Endothelial cell of umbilical vein (primary cell): ENCODE results near the gene SSB. TPM values are rescaled to one million over a fixed set of nuclear protein-coding genes. Genes with fewer than 3 reads are reported as not detected.

Source experiments
- BruUV-seq: library from RNA; stranded (reverse); fragments of 400-500 nt; replicated peaks from 2 replicates; lab custom pipeline; 2021; lab: Mats Ljungman, UMichigan
- CTCF ChIA-PET: fragments of 300-600, 350-600 bp; sonication (Branson Sonifier 250); formaldehyde crosslinking; loops from one replicate; lab custom pipeline; 2021; ENCODE audit warnings: antibody characterized with exemption, inconsistent platforms; lab: Charles Lee
- POLR2A ChIA-PET: fragments of 300-600, 350-600 bp; sonication (Branson Sonifier 250); formaldehyde crosslinking; loops from one replicate; lab custom pipeline; 2021; ENCODE audit warnings: antibody characterized with exemption, inconsistent platforms; lab: Charles Lee
- DNase-seq: peaks from one replicate; pipeline ENCODE4 v3.0.0-alpha.2; 2011; ENCODE audit warnings: low read depth, low spot score
- FAIRE-seq: peaks from 2 replicates; lab custom pipeline; 2011; peaks lifted over from hg19 to GRCh38; lab: Jason Lieb, UNC
- H2AFZ ChIP-seq: 2 replicates; pipeline ENCODE4 v1.6.0; 2012; ENCODE audit warnings: low read depth, low read length, control low read depth, inconsistent platforms
- H3K27ac ChIP-seq: 2 replicates; pipeline ENCODE4 v1.5.1; 2011; ENCODE audit warnings: low read depth, mild to moderate bottlenecking, control low read depth, low read length, moderate library complexity; ENCODE audit not compliant: insufficient read depth
- H3K27me3 ChIP-seq, 2 experiments: 2 replicates each; pipeline versions ENCODE4 v1.6.0 to v1.6.1; 2011; ENCODE audit warnings: low read length in 2 of 2, mixed read lengths in 1 of 2; ENCODE audit not compliant: control insufficient read depth in 2 of 2, insufficient read depth in 2 of 2
- H3K36me3 ChIP-seq, 2 experiments: 2 replicates in 1 of 2; 3 replicates in 1 of 2; pipeline ENCODE4 v1.5.1; 2011; ENCODE audit warnings: low read length in 2 of 2, mild to moderate bottlenecking in 1 of 2, moderate library complexity in 1 of 2; ENCODE audit not compliant: control insufficient read depth in 2 of 2, insufficient read depth in 2 of 2; ENCODE audit errors: extremely low read depth in 1 of 2
- H3K4me1 ChIP-seq: 3 replicates; pipeline ENCODE4 v1.5.1; 2011; ENCODE audit warnings: mild to moderate bottlenecking, low read length; ENCODE audit not compliant: control insufficient read depth, insufficient read depth; ENCODE audit errors: extremely low read depth
- H3K4me2 ChIP-seq: 2 replicates; pipeline ENCODE4 v1.6.1; 2011; ENCODE audit warnings: low read length, control low read depth, mixed read lengths; ENCODE audit not compliant: insufficient read depth
- H3K4me3 ChIP-seq, 3 experiments: fragments of 200-600 bp in 1 of 3; sonication (generic), shearing (Covaris generic) in 1 of 3; replicated peaks in 1 of 3; 2 replicates each; pipeline ENCODE4 v1.5.1; 2011 to 2016; ENCODE audit warnings: control low read depth in 3 of 3, low read length in 3 of 3, mild to moderate bottlenecking in 2 of 3, inconsistent platforms in 1 of 3, low read depth in 1 of 3, moderate library complexity in 1 of 3; ENCODE audit not compliant: insufficient read depth in 1 of 3
- H3K79me2 ChIP-seq: 2 replicates; pipeline ENCODE4 v1.6.0; 2012; ENCODE audit warnings: low read length, inconsistent platforms; ENCODE audit not compliant: control insufficient read depth, insufficient read depth
- H3K9ac ChIP-seq: replicated peaks from 2 replicates; pipeline ENCODE3; 2011; ENCODE audit warnings: low read length, control low read depth; ENCODE audit not compliant: insufficient read depth; ENCODE audit errors: extremely low read depth
- H3K9me1 ChIP-seq: replicated peaks from 3 replicates; pipeline ENCODE4 v1.6.0; 2011; ENCODE audit warnings: mild to moderate bottlenecking, low read length; ENCODE audit not compliant: control insufficient read depth, insufficient read depth; ENCODE audit errors: extremely low read depth
- H3K9me3 ChIP-seq: replicated peaks from 2 replicates; pipeline ENCODE4 v1.5.1; 2012; ENCODE audit warnings: low read length, inconsistent platforms; ENCODE audit not compliant: control insufficient read depth, insufficient read depth
- H4K20me1 ChIP-seq: replicated peaks from 2 replicates; pipeline ENCODE3; 2011; ENCODE audit warnings: mild to moderate bottlenecking, low read length; ENCODE audit not compliant: control insufficient read depth, insufficient read depth; ENCODE audit errors: extremely low read depth
- CTCF ChIP-seq, 2 donors: IDR thresholded peaks; 1 replicate in 1 of 2; 2 replicates in 1 of 2; pipeline ENCODE4 v1.5.1; 2011; ENCODE audit warnings: low read length in 2 of 2, mild to moderate bottlenecking in 2 of 2, moderate library complexity in 2 of 2, control low read depth in 1 of 2, inconsistent platforms in 1 of 2, low read depth in 1 of 2; ENCODE audit not compliant: insufficient read depth in 1 of 2; ENCODE audit errors: extremely low read depth in 1 of 2
- EZH2 ChIP-seq: IDR thresholded peaks from 2 replicates; pipeline ENCODE4 v1.6.1; 2012; ENCODE audit warnings: borderline replicate concordance, low read depth, mild to moderate bottlenecking, moderate library complexity, low read length, inconsistent platforms; ENCODE audit not compliant: severe bottlenecking
- FOS ChIP-seq: IDR thresholded peaks from 2 replicates; pipeline ENCODE4 v1.6.1; 2011; ENCODE audit warnings: mild to moderate bottlenecking, low read length, moderate library complexity, borderline replicate concordance; ENCODE audit not compliant: insufficient read depth
- GATA2 ChIP-seq: IDR thresholded peaks from 2 replicates; pipeline ENCODE4 v1.7.0; 2011; ENCODE audit warnings: low read depth, mild to moderate bottlenecking, moderate library complexity, mixed read lengths, low read length; ENCODE audit not compliant: insufficient read length, insufficient read depth
- JUN ChIP-seq: IDR thresholded peaks from 2 replicates; pipeline ENCODE4 v1.6.1; 2011; ENCODE audit warnings: borderline replicate concordance, low read depth; ENCODE audit not compliant: insufficient read length, insufficient read depth
- MAX ChIP-seq: IDR thresholded peaks from 2 replicates; pipeline ENCODE4 v1.6.1; 2011; ENCODE audit not compliant: insufficient read depth, insufficient read length
- MYC ChIP-seq: IDR thresholded peaks from one replicate; pipeline ENCODE4 v1.6.1; 2011; ENCODE audit warnings: mild to moderate bottlenecking, low read depth, low read length
- POLR2A ChIP-seq: IDR thresholded peaks from 2 replicates; pipeline ENCODE4 v1.6.1; 2012; ENCODE audit warnings: low read depth, mild to moderate bottlenecking, control low read depth, low read length
- POLR2AphosphoS5 ChIP-seq: IDR thresholded peaks from 2 replicates; pipeline ENCODE4 v1.6.1; 2012; ENCODE audit warnings: low read depth, mild to moderate bottlenecking, control low read depth, low read length, moderate library complexity; ENCODE audit not compliant: insufficient read depth
- dilution Hi-C: fragments of 300-500 bp; cut with MboI; formaldehyde crosslinking; loops from one replicate; pipeline ENCODE4 v1.15.0; 2019; ENCODE audit warnings: low sequenced_read_pairs; ENCODE audit not compliant: extremely low pct_ligation_motif_present
- intact Hi-C: fragments of 100-400 bp; cut with micrococcal nuclease; formaldehyde crosslinking; loops from one replicate; pipeline ENCODE4 v1.10.0; 2022
- polyA plus RNA-seq, 4 experiments: library from polyadenylated mRNA; depleted of rRNA in 3 of 4; stranded (reverse) in 3 of 4; unstranded in 1 of 4; fragments of >200 nt; gene quantifications; 2 replicates each; pipeline versions ENCODE4 v1.2.1 to v1.2.3, GENCODE V29; 2011 to 2012; ENCODE audit warnings: missing spikeins in 1 of 4
- total RNA-seq: library from RNA; stranded (reverse); gene quantifications from 2 replicates; pipeline ENCODE4 v1.2.3, GENCODE V29; 2021

SSB gene
- total and polyA plus RNA-seq, 2 donors (not counting 3 experiments of a cell fraction or from before 2014, with no cell fraction given): 36.1 to 125 TPM

GRCh38 chr2:169752752-169753151 is 45.9 kb upstream of the SSB start:
- H3K9me1 ChIP-seq: no peaks in the 10 kb centered on the region
- dilution Hi-C loops (no loop called here), intact Hi-C loops (no loop called here)
- H3K9me3 ChIP-seq: no peaks in the 10 kb centered on the region
- no peaks in the 10 kb centered on the region for H3K4me1 ChIP-seq
- H3K4me2 ChIP-seq: no peak overlapping the region
- DNase-seq: no peak
- POLR2A ChIA-PET: no interaction called here
- no peak overlapping the region for H3K4me3 ChIP-seq
- no peak overlapping the region for H3K27ac ChIP-seq
- BruUV-seq: no TSS peak
- H3K79me2 ChIP-seq: no peaks in the 10 kb centered on the region
- no peak overlapping the region for H2AFZ ChIP-seq
- no peak overlapping the region for H3K9ac ChIP-seq
- CTCF ChIA-PET: no interaction called here
- TF ChIP-seq MYC: no peak
- no peak for TF ChIP-seq MAX
- TF ChIP-seq POLR2A: no peak
- no peak for TF ChIP-seq JUN
- no peak for TF ChIP-seq EZH2
- no peak for TF ChIP-seq POLR2AphosphoS5
- TF ChIP-seq GATA2: no peak
- no peak for TF ChIP-seq FOS
- TF ChIP-seq CTCF (IDR thresholded peaks at IDR 0.05; ENCODE audit: extremely low read depth in 1 of 2, insufficient read depth in 1 of 2, low read depth in 1 of 2, low read length in 2 of 2): no peak
- H3K36me3 ChIP-seq: no peaks in the 10 kb centered on the region
- H3K27me3 ChIP-seq: no peaks in the 10 kb centered on the region
- no peak for FAIRE-seq
- H4K20me1 ChIP-seq: no peaks in the 10 kb centered on the region
